ENCODE data around the gene TSNAXIP1. TPM values are rescaled to one million over a fixed set of nuclear protein-coding genes. Genes with fewer than 3 reads are reported as not detected.
"Not testable (repeated sequence)": the region's sequence is repeated elsewhere in the genome, so short reads cannot be mapped to it uniquely, and the experiment has no call there.

The TSNAXIP1 gene
- total RNA-seq, 2 donors from 2014 or later: 1.6 TPM; not detected in 1

GRCh38 chr16:67828651-67829050 is 22.0 kb downstream of the TSNAXIP1 start:
- Histone ChIP-seq H3K27me3 (no peaks in the 10 kb centered on the region), H3K4me1 (peaks cover 14% of the 10 kb centered on the region), H3K4me3 (no peak overlapping the region), H3K9me3 (no peaks in the 10 kb centered on the region), H3K27ac (no peak overlapping the region), H3K36me3 (replicated peaks in 1 of 2; ENCODE audit: insufficient read depth in 1 of 2, low read depth in 2 of 2) (peaks cover 0 to 14% of the 10 kb centered on the region in 2 donors)
- DNase-seq (no peak), ATAC-seq (no peak)
- TF ChIP-seq POLR2A (IDR thresholded peaks at IDR 0.05) (no peak), CTCF (IDR thresholded peaks at IDR 0.05) (no peak)
- intact Hi-C loops (cut with DNase I): no loop called here
- 93% methylated on average over 4 of the region's 4 CpGs; no CpG with 5 or more reads in 1 of the 2 donors for WGBS, 2 donors

GRCh38 chr16:67833030-67833414 is 26.3 kb downstream of the TSNAXIP1 start:
- DNase-seq (no peak), ATAC-seq (peak; percentile 6)
- Histone ChIP-seq H3K4me1 (peaks cover 20% of the 10 kb centered on the region), H3K9me3 (no peaks in the 10 kb centered on the region), H3K36me3 (replicated peaks in 1 of 2; ENCODE audit: insufficient read depth in 1 of 2, low read depth in 2 of 2) (peaks cover 0 to 14% of the 10 kb centered on the region in 2 donors), H3K4me3 (peak overlapping the region; percentile 57 to 72), H3K27me3 (no peaks in the 10 kb centered on the region), H3K27ac (peak overlapping the region in 2 of 4 donors; percentile 37 to 58)
- TF ChIP-seq POLR2A (IDR thresholded peaks at IDR 0.05) (no peak), CTCF (IDR thresholded peaks at IDR 0.05) (no peak)
- intact Hi-C loops (cut with DNase I): no loop called here
- WGBS, 2 donors: 0 to 3% methylated on average over 3 of the region's 3 CpGs

DNA sequence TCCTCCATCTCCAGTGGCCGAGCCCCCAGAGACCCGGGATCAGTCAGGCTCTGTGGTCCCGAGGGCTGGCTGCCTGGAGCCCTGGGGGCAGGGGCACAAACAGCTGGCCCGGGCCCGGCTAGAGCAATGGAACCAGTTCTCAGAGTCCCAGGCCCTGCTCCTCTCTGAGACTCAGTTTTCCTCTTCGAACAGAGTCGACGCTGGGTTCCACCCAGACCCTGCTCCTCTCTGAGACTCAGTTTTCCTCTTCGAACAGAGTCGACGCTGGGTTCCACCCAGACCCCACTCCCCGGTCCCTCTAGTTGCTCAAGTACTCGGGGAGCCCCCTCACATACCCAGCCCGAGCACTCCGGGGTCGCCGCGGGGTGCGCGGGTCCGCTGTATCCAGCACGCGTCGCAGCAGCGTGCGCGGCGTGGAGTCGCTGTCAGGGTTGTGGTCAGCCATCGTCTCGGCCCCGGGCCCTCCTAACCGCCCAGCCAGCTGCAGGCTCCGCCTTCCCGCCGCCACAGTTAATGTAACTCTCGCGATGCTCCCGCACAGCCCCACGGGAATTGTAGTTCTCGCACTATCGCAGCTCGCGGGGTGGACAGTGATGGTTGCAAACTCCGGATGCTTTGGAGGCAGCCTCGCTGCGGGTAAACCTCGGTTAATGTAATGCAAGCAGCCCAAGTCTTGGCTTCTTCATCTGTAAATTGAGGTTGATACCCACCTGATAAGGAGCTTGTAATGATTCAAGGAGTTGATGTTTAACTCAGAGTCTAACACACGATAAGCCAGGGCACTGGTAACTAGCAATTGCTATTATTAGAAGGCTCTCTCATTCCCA is 26.9 kb downstream of the TSNAXIP1 start:
- H3K9me3 ChIP-seq: no peaks in the 10 kb centered on the region
- peak; percentile 93 to 94 (median 93) for DNase-seq
- H3K36me3 ChIP-seq (replicated peaks in 1 of 2; ENCODE audit: insufficient read depth in 1 of 2, low read depth in 2 of 2): peaks cover 0 to 12% of the 10 kb centered on the region in 2 donors
- peak overlapping the region; percentile 1 to 58 (median 47) for H3K27ac ChIP-seq
- ATAC-seq: peak; percentile 99
- peak overlapping the region; percentile 57 to 72 for H3K4me3 ChIP-seq
- 0% methylated on average over 15 to 49 of the region's 49 CpGs for WGBS, 2 donors
- H3K4me1 ChIP-seq: peaks cover 20% of the 10 kb centered on the region
- no peaks in the 10 kb centered on the region for H3K27me3 ChIP-seq
- TF ChIP-seq POLR2A (IDR thresholded peaks at IDR 0.05) (peak; percentile 67 to 88 (median 86)), CTCF (IDR thresholded peaks at IDR 0.05) (no peak)
- intact Hi-C loops (cut with DNase I): no loop called here

GRCh38 chr16:67834242-67834614 is 27.5 kb downstream of the TSNAXIP1 start:
- no peak for ATAC-seq
- H3K27me3 ChIP-seq: no peaks in the 10 kb centered on the region
- WGBS, 2 donors: 70 to 72% methylated on average over 10 of the region's 10 CpGs
- peaks cover 0 to 10% of the 10 kb centered on the region in 2 donors for H3K36me3 ChIP-seq (replicated peaks in 1 of 2; ENCODE audit: insufficient read depth in 1 of 2, low read depth in 2 of 2)
- intact Hi-C loops (cut with DNase I): no loop called here
- TF ChIP-seq POLR2A (IDR thresholded peaks at IDR 0.05): no peak
- no peak for TF ChIP-seq CTCF (IDR thresholded peaks at IDR 0.05)
- DNase-seq: no peak
- peaks cover 20% of the 10 kb centered on the region for H3K4me1 ChIP-seq
- peak overlapping the region in 1 of 2 donors; percentile 72 for H3K4me3 ChIP-seq
- peak overlapping the region in 1 of 4 donors; percentile 1 for H3K27ac ChIP-seq
- H3K9me3 ChIP-seq: no peaks in the 10 kb centered on the region

DNA sequence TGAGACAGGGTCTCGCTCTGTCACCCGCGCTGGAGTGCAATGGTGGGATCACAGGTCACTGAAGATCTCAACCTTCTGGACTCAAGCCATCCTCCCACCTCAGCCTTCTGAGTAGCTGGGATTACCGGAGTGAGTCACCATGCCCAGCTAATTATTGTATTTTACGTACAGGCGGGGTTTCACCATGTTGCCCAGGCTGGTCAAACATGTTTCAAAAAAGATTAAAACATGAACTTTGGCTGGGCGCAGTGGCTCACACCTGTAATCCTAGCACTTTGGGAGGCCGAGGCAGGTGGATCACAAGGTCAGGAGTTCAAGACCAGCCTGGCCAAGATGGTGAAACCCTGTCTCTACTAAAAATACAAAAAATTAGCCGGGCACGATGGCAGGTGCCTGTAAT is 30.5 kb downstream of the TSNAXIP1 start:
- H3K27me3 ChIP-seq; H3K4me3 ChIP-seq; H3K9me3 ChIP-seq; intact Hi-C loops (cut with DNase I); H3K36me3 ChIP-seq (replicated peaks in 1 of 2; ENCODE audit: insufficient read depth in 1 of 2, low read depth in 2 of 2); ATAC-seq; H3K27ac ChIP-seq; DNase-seq: not testable (repeated sequence)
- 82 to 89% methylated on average over 10 of the region's 10 CpGs for WGBS, 2 donors
- peaks cover 22% of the 10 kb centered on the region for H3K4me1 ChIP-seq
